Neuronal stem cell (in vitro differentiated cells): Measurements from ENCODE around the gene HOXC4.
"Not testable (repeated sequence)": the region's sequence is repeated elsewhere in the genome, so short reads cannot be mapped to it uniquely, and the experiment has no call there.

Experiments
- DNase-seq: peaks from one replicate; pipeline ENCODE4 v3.0.0-alpha.2; 2013; ENCODE audit warnings: low spot score
- H2AFZ ChIP-seq: one replicate; pipeline ENCODE4 v1.6.1; 2013; ENCODE audit warnings: mild to moderate bottlenecking, low read length, inconsistent platforms
- H2AK5ac ChIP-seq: 2 replicates; pipeline ENCODE4 v1.6.1; 2013; ENCODE audit warnings: low read depth, mild to moderate bottlenecking, inconsistent platforms, low read length, moderate library complexity, mixed read lengths
- H2BK120ac ChIP-seq: 2 replicates; pipeline ENCODE4 v1.6.1; 2013; ENCODE audit warnings: low read depth, mild to moderate bottlenecking, inconsistent platforms, low read length, moderate library complexity, mixed read lengths
- H2BK12ac ChIP-seq: one replicate; pipeline ENCODE4 v1.6.1; 2013; ENCODE audit warnings: low read length, inconsistent platforms
- H2BK15ac ChIP-seq: 2 replicates; pipeline ENCODE4 v1.6.1; 2013; ENCODE audit warnings: mild to moderate bottlenecking, low read length, inconsistent platforms, mixed read lengths
- H2BK5ac ChIP-seq: one replicate; pipeline ENCODE4 v1.6.1; 2013; ENCODE audit warnings: inconsistent platforms, mild to moderate bottlenecking, low read length, moderate library complexity
- H3K14ac ChIP-seq: one replicate; pipeline ENCODE4 v1.6.1; 2013; ENCODE audit warnings: low read length, inconsistent platforms
- H3K18ac ChIP-seq: 2 replicates; pipeline ENCODE4 v1.6.1; 2013; ENCODE audit warnings: low read length, inconsistent platforms
- H3K23ac ChIP-seq: 2 replicates; pipeline ENCODE4 v1.6.1; 2013; ENCODE audit warnings: low read depth, mild to moderate bottlenecking, mixed read lengths, low read length, inconsistent platforms; ENCODE audit not compliant: poor library complexity
- H3K27ac ChIP-seq: replicated peaks from 3 replicates; pipeline ENCODE4 v1.5.1; 2013; ENCODE audit warnings: low read length, inconsistent platforms
- H3K27me3 ChIP-seq, 3 experiments: 2 replicates each; pipeline ENCODE4 v1.6.1; 2013; ENCODE audit warnings: low read length in 3 of 3, mild to moderate bottlenecking in 2 of 3, inconsistent platforms in 1 of 3, low read depth in 1 of 3, mixed read lengths in 1 of 3, moderate library complexity in 1 of 3; ENCODE audit not compliant: control insufficient read depth in 3 of 3, insufficient read depth in 3 of 3
- H3K36me3 ChIP-seq, 2 donors: replicated peaks in 1 of 2; 2 replicates each; pipeline ENCODE4 v1.6.1; 2013; ENCODE audit warnings: low read length in 2 of 2; ENCODE audit not compliant: control insufficient read depth in 2 of 2, insufficient read depth in 2 of 2
- H3K4ac ChIP-seq: 2 replicates; pipeline ENCODE4 v1.6.1; 2013; ENCODE audit warnings: inconsistent platforms, mild to moderate bottlenecking, low read length, moderate library complexity
- H3K4me1 ChIP-seq, 2 donors: 1 replicate in 1 of 2; 2 replicates in 1 of 2; pipeline ENCODE4 v1.6.1; 2013; ENCODE audit warnings: low read length in 2 of 2, low read depth in 1 of 2; ENCODE audit not compliant: control insufficient read depth in 2 of 2, insufficient read depth in 1 of 2
- H3K4me2 ChIP-seq: one replicate; pipeline ENCODE4 v1.6.1; 2013; ENCODE audit warnings: mild to moderate bottlenecking, low read length, inconsistent platforms; ENCODE audit not compliant: insufficient read depth, poor library complexity, severe bottlenecking
- H3K4me3 ChIP-seq, 2 donors: 2 replicates each; pipeline ENCODE4 v1.5.1; 2013; ENCODE audit warnings: low read length in 2 of 2, mild to moderate bottlenecking in 2 of 2, inconsistent platforms in 1 of 2, moderate library complexity in 1 of 2
- H3K79me1 ChIP-seq: one replicate; pipeline ENCODE4 v1.6.1; 2013; ENCODE audit warnings: low read depth, mild to moderate bottlenecking, inconsistent platforms, low read length, moderate library complexity
- H3K9ac ChIP-seq: one replicate; pipeline ENCODE4 v1.6.1; 2013; ENCODE audit warnings: mild to moderate bottlenecking, low read depth, low read length, inconsistent platforms; ENCODE audit not compliant: poor library complexity
- H3K9me3 ChIP-seq, 2 donors: replicated peaks in 1 of 2; 2 replicates each; pipeline versions ENCODE3 to v1.6.1; 2013; ENCODE audit warnings: low read length in 2 of 2, mild to moderate bottlenecking in 2 of 2, inconsistent platforms in 1 of 2, low read depth in 1 of 2, mixed read lengths in 1 of 2, moderate library complexity in 1 of 2; ENCODE audit not compliant: control insufficient read depth in 2 of 2, insufficient read depth in 1 of 2
- H4K8ac ChIP-seq: one replicate; pipeline ENCODE4 v1.6.1; 2013; ENCODE audit warnings: low read depth, mild to moderate bottlenecking, inconsistent platforms, low read length, moderate library complexity
- H4K91ac ChIP-seq: one replicate; pipeline ENCODE4 v1.6.1; 2013; ENCODE audit warnings: low read length, low read depth, mild to moderate bottlenecking, inconsistent platforms; ENCODE audit not compliant: poor library complexity
- WGBS, 2 donors: extraction: QIAGEN DNeasy Blood & Tissue Kit; methylation state at CpG; one replicate each; pipeline ENCODE4 v1.1.7; 2013; ENCODE audit warnings: missing lambda C conversion rate in 2 of 2, mixed read lengths in 1 of 2; ENCODE audit not compliant: insufficient read length in 2 of 2, insufficient replicate concordance in 1 of 2; ENCODE audit errors: extremely low coverage in 2 of 2; 5-methylcytosine and 5-hydroxymethylcytosine counted together

HOXC4 gene

DNA sequence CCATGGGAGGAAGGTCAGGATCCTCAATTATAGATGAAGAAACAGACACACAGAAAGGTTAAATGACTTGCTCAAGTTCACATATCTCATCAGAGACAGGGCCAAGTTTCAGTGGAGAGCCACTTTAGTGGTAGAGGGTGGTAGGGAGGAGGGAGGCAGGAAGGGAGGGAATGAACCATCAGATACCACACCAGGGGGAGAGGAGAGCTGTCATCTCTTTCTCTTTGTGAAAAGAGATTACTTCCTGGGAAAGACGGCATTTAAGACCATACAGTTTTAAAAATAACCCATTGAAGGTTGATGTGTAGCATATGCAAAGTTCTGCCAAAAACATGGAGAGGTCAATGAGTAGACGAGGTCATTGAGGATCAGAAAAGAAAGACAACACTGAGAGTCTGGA lies 39.3 kb downstream of the HOXC4 start:
- H3K18ac ChIP-seq, H3K9me3 ChIP-seq, H3K79me1 ChIP-seq, DNase-seq, H3K4me2 ChIP-seq, H2BK12ac ChIP-seq, H3K4me3 ChIP-seq, H4K91ac ChIP-seq, H3K14ac ChIP-seq, H2BK15ac ChIP-seq, H2AFZ ChIP-seq, H3K9ac ChIP-seq, H2AK5ac ChIP-seq, H2BK120ac ChIP-seq, H2BK5ac ChIP-seq, H3K4me1 ChIP-seq, H3K23ac ChIP-seq, H4K8ac ChIP-seq, H3K27ac ChIP-seq, H3K36me3 ChIP-seq, H3K4ac ChIP-seq: not testable (repeated sequence)
- peaks cover 3 to 40% (median 30%) of the 10 kb centered on the region in 3 experiments for H3K27me3 ChIP-seq
- WGBS, 2 donors, result no CpG with 5 or more reads among the region's 2 CpGs

- not testable (repeated sequence) for H3K4ac ChIP-seq, H3K9ac ChIP-seq, H2AFZ ChIP-seq, H2AK5ac ChIP-seq, H3K79me1 ChIP-seq, DNase-seq, H2BK12ac ChIP-seq, H2BK120ac ChIP-seq, H3K4me2 ChIP-seq, H3K4me3 ChIP-seq, H2BK5ac ChIP-seq, H4K8ac ChIP-seq, H3K9me3 ChIP-seq, H4K91ac ChIP-seq, H3K4me1 ChIP-seq, H3K14ac ChIP-seq, H3K23ac ChIP-seq, H3K36me3 ChIP-seq, H2BK15ac ChIP-seq, H3K27ac ChIP-seq, H3K18ac ChIP-seq
- peaks cover 3 to 19% (median 5%) of the 10 kb centered on the region in 3 experiments for H3K27me3 ChIP-seq
- WGBS, 2 donors, result no CpG with 5 or more reads among the region's 5 CpGs
Observed at GRCh38 chr12:54095928-54096327, 42.3 kb downstream of the HOXC4 start.

DNA sequence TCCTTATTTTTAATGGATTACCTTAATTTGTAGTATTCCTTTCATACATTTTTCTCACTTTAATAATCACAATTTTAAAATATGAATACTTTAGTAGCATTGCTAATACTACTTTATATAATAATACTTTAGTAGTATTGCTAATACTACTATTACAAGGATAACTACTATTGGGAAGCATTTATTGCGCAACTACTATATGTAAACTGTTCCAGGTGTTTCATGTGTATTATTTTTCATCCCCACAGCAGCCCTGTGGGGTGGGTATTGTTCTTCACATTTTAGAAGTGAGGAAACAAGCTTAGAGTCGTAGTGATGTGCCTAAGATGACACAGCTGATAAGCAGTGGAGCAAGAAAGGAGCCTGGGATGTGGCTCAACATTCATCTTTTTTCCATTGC lies 45.0 kb downstream of the HOXC4 start:
- H3K27ac ChIP-seq, H3K23ac ChIP-seq, H3K79me1 ChIP-seq, H3K4me3 ChIP-seq, H2BK120ac ChIP-seq, H2AK5ac ChIP-seq, H3K4me2 ChIP-seq, H2BK12ac ChIP-seq, H2AFZ ChIP-seq, H4K8ac ChIP-seq, H3K36me3 ChIP-seq, DNase-seq, H3K9me3 ChIP-seq, H4K91ac ChIP-seq, H3K14ac ChIP-seq, H3K4me1 ChIP-seq, H3K27me3 ChIP-seq, H3K18ac ChIP-seq, H3K4ac ChIP-seq, H2BK5ac ChIP-seq, H3K9ac ChIP-seq, H2BK15ac ChIP-seq: not testable (repeated sequence)
- WGBS, 2 donors, result no CpG with 5 or more reads among the region's 2 CpGs

- H2BK15ac ChIP-seq, H3K27ac ChIP-seq, H2AFZ ChIP-seq, H3K4me1 ChIP-seq, H3K4me2 ChIP-seq, H2BK120ac ChIP-seq, H3K14ac ChIP-seq, H4K8ac ChIP-seq, H3K23ac ChIP-seq, H2AK5ac ChIP-seq, H3K4ac ChIP-seq, H2BK12ac ChIP-seq, DNase-seq, H3K9ac ChIP-seq, H2BK5ac ChIP-seq, H3K18ac ChIP-seq, H3K36me3 ChIP-seq, H3K9me3 ChIP-seq, H4K91ac ChIP-seq, H3K4me3 ChIP-seq, H3K79me1 ChIP-seq: not testable (repeated sequence)
- WGBS, 2 donors, result no CpG with 5 or more reads among the region's 6 CpGs
- H3K27me3 ChIP-seq, result peaks cover 0 to 11% (median 6%) of the 10 kb centered on the region in 3 experiments
Observed at GRCh38 chr12:54100588-54100987, 47.0 kb downstream of the HOXC4 start.
